GM13977 (cell line): Measurements from ENCODE around the gene WDR64.

ENCODE experiments used
- DNase-seq: peaks from one replicate; pipeline ENCODE4 v3.0.0; 2012; ENCODE audit warnings: low spot score
- CTCF ChIP-seq: IDR thresholded peaks from 2 replicates; pipeline ENCODE4 v1.5.1; 2012; ENCODE audit warnings: mild to moderate bottlenecking, control low read depth; ENCODE audit not compliant: insufficient read depth; ENCODE audit errors: extremely low read depth, missing control alignments
- in situ Hi-C: fragments of 300-500 bp; cut with MboI; formaldehyde crosslinking; loops from one replicate; pipeline ENCODE4 v1.12.0; 2022; ENCODE audit warnings: low sequenced_read_pairs, low pct_unique_long_range_greater_than_20kb, mixed read lengths, inconsistent platforms; ENCODE audit not compliant: unreplicated experiment

Gene WDR64

GRCh38 chr1:241652012-241652411 is at the start of gene WDR64:
Gene WDR64 (plus strand): TSS chr1:241652281. CDS start chr1:241652485, 204 bp downstream.
- TF ChIP-seq CTCF = no peak
- no peak for DNase-seq
- in situ Hi-C loops = no loop called here

GRCh38 chr1:241603731-241604245 is 48.3 kb upstream of the WDR64 start:
- no peak for TF ChIP-seq CTCF
- DNase-seq = no peak
- in situ Hi-C loops = loop anchor here (25.0 kb wide), 1 partner anchor 409 kb away; no protein-coding TSS in a partner anchor

GRCh38 chr1:241605146-241605805 is 46.8 kb upstream of the WDR64 start:
- no peak for DNase-seq
- TF ChIP-seq CTCF = peak; percentile 21
- in situ Hi-C loops = loop anchor here (25.0 kb wide), 1 partner anchor 407 kb away; no protein-coding TSS in a partner anchor

- in situ Hi-C loops = loop anchor here (25.0 kb wide), 1 partner anchor 406 kb away; no protein-coding TSS in a partner anchor
- DNase-seq = no peak
- no peak for TF ChIP-seq CTCF
Observed at GRCh38 chr1:241606544-241606943, 45.5 kb upstream of the WDR64 start.

DNA sequence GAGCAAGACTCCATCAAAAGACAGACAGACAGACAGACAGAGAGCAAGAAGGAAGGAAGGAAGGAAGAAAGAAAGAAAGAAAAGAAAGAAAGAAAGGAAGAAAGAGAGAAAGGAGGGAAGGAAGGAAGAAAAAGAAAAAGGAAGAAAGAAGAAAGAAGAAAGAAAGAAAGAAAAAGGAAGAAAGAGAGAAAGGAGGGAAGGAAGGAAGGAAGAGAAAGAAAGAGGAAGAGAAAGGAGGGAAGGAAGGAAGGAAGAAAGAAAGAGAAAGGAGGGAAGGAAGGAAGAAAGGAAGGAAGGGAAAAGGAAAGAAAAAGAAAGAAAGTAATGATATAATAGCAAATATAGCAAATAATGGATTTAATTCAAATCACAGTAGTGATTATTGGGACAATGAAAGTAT is 44.6 kb upstream of the WDR64 start:
- no peak for DNase-seq
- no peak for TF ChIP-seq CTCF
- in situ Hi-C loops = loop anchor here (25.0 kb wide), 1 partner anchor 405 kb away; no protein-coding TSS in a partner anchor

DNA sequence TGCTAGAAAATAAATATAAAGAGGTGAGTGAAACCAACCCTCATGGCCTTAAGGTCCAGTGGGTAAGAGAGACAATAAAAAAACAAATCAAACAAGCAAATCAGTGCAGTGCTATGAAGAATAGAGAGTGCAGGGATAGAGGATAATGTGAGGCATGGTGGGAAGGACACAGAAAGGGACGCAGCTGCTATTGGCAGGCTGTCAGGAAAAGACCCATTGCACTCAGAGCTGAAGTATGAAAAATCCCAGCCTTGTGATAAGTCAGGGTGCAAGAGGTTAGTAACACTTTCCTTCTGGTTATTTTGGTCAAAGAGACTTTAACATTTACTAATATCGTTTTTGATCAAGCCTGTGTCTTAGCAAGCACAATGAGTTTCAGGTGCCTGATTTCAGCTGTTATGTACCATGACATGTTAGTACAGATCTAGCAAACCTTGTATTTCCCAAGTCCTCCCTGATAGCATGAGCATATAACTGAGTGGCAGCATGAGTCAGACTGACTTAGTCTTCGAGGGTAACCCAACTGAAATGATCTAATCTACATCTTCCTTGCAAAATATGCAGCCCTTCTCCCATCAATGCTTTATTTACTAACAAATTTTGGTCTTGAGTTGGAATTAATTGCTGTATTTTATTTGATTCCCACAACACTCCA is 43.6 kb upstream of the WDR64 start:
- DNase-seq = no peak
- TF ChIP-seq CTCF = no peak
- in situ Hi-C loops = loop anchor here (25.0 kb wide), 1 partner anchor 404 kb away; no protein-coding TSS in a partner anchor
